ENCODE measurements around the gene SARS2. TPM values are rescaled to one million over a fixed set of nuclear protein-coding genes. Genes with fewer than 3 reads are reported as not detected.
A peak's percentile ranks its signal among the peaks of the same experiment; 100 is the strongest.

SARS2 gene
- total RNA-seq, 2 donors from 2014 or later = 21.1 to 30.1 TPM

GRCh38 chr19:38869836-38870607, 60.5 kb downstream of the SARS2 start:
- Mint-ChIP-seq H3K27me3 (ENCODE audit: low read depth) (no peaks in the 10 kb centered on the region), H3K36me3 (ENCODE audit: insufficient read depth in 2 of 2) (peaks cover 0 to 10% of the 10 kb centered on the region in 2 donors), H3K9me3 (no peaks in the 10 kb centered on the region), H3K4me3 (peak overlapping the region; percentile 87 to 93), H3K4me1 (ENCODE audit: low read depth) (peaks cover 50% of the 10 kb centered on the region), H3K27ac (no peak overlapping the region)
- DNase-seq = peak; percentile 95
- ATAC-seq (replicated peaks in 1 of 2) = peak; percentile 91 to 92

DNA sequence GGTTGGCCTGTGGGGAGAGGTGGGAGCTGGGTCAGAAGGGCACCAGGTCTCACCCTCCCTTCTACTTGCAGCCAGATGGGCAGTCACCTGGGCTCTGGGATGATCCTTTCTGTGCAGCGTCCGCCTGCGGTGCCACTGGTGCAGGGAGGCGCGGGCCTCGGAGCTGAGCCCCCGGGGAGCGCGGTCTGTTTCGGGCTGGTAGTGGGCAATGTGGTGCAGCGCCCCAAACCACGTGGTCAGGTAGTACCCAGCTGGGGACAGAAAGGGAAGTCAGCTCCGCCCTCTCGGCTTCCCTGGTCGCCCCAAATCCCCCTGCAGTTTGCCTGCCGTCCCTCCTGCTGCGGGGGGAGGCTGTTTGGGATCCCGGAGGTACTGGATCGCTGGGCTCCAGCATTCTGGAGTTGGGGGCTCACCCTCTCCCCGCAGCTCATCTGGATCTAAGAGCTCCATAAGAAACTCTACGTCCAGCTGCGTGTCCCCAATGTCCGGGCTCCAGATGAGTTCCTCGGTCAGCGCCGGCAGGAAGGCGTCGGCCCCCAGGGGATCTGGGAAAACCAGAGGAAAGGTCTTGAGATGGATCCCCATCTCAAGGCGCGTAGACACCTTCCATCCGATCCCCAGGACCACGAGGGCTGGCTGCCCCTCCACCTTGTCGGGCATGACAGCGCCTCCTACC, 61.3 kb downstream of the SARS2 start:
- peaks cover 58% of the 10 kb centered on the region for H3K4me1 Mint-ChIP-seq (ENCODE audit: low read depth)

GRCh38 chr19:38868551-38868950, 62.0 kb downstream of the SARS2 start:
- ATAC-seq (replicated peaks in 1 of 2) = no peak
- peaks cover 3 to 11% of the 10 kb centered on the region in 2 donors for H3K36me3 Mint-ChIP-seq (ENCODE audit: insufficient read depth in 2 of 2)
- H3K27ac Mint-ChIP-seq = no peak overlapping the region
- no peaks in the 10 kb centered on the region for H3K27me3 Mint-ChIP-seq (ENCODE audit: low read depth)
- peak overlapping the region; percentile 87 to 93 for H3K4me3 Mint-ChIP-seq
- peaks cover 59% of the 10 kb centered on the region for H3K4me1 Mint-ChIP-seq (ENCODE audit: low read depth)
- peaks cover 0 to 2% of the 10 kb centered on the region in 2 donors for H3K9me3 Mint-ChIP-seq
- DNase-seq = no peak

More for the DNA sequence above, 61.3 kb downstream of the SARS2 start:
- Mint-ChIP-seq H3K36me3 (ENCODE audit: insufficient read depth in 2 of 2) (peaks cover 3 to 11% of the 10 kb centered on the region in 2 donors), H3K27ac (peak overlapping the region; percentile 40), H3K27me3 (ENCODE audit: low read depth) (no peaks in the 10 kb centered on the region), H3K9me3 (peaks cover 0 to under 1% of the 10 kb centered on the region in 2 donors), H3K4me3 (peak overlapping the region; percentile 87 to 93)
- ATAC-seq (replicated peaks in 1 of 2) = peak; percentile 20 to 23
- DNase-seq = peak; percentile 45 to 53

DNA sequence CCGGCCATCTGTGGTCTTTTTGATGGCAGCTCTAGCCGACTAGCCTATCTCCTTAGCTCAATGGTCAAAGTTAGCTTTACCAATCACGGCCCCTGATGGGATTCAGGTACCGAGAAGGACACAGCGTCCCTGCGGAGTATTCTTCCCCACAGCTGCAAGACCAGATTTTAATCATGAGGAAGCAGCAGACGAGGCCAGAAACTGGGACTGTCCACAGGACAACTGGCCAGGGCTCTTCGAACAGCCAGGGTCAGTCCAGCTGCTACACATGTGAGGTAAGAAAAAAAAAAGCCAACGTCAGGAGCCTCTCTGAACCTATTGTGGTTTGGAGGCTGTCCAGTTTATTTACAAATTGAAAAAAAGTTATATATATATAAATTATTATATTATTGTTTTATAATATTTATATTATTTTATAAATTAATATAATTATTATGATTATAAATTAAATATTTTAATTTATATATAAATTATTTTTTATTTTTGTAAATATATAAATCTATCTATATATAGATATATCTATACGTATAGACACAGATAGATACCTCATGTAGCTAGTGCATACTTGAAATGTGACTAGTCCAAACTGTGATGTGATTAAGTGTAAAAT, 63.3 kb downstream of the SARS2 start:
- Mint-ChIP-seq H3K27ac (no peak overlapping the region), H3K36me3 (ENCODE audit: insufficient read depth in 2 of 2) (peaks cover 3 to 8% of the 10 kb centered on the region in 2 donors), H3K4me3 (no peak overlapping the region), H3K9me3 (peaks cover 0 to 2% of the 10 kb centered on the region in 2 donors), H3K27me3 (ENCODE audit: low read depth) (no peaks in the 10 kb centered on the region), H3K4me1 (ENCODE audit: low read depth) (peaks cover 59% of the 10 kb centered on the region)
- DNase-seq = no peak
- ATAC-seq (replicated peaks in 1 of 2) = no peak

Other genes starting within 250 kb of the SARS2 start
- 10 to 100 TPM in 1 of 2 donors, 1 to 10 TPM in 1; 8.3 to 15.2 TPM for gene CAPN12, start 186.3 kb downstream of the SARS2 start, total RNA-seq
- not detected for gene LGALS7, start 157.2 kb downstream of the SARS2 start, total RNA-seq
- not detected for gene LGALS7B, start 141.6 kb downstream of the SARS2 start, total RNA-seq
- gene LGALS4, start 117.8 kb downstream of the SARS2 start, total RNA-seq = 1 to 10 TPM; 2.3 to 4.1 TPM
- gene ECH1, start 99.0 kb downstream of the SARS2 start, total RNA-seq = 100 to 1,000 TPM; 183 to 210 TPM
- 100 to 1,000 TPM; 427 to 457 TPM for gene HNRNPL, start 80.8 kb downstream of the SARS2 start, total RNA-seq
- gene RINL, start 52.5 kb downstream of the SARS2 start, total RNA-seq = 100 to 1,000 TPM; 122 to 151 TPM
- gene SIRT2, start 31.1 kb downstream of the SARS2 start, total RNA-seq = 10 to 100 TPM; 38.2 to 40.7 TPM
- gene NFKBIB, start 30.8 kb downstream of the SARS2 start, total RNA-seq = 10 to 100 TPM; 86.5 to 89.1 TPM
- under 1 TPM; 0.69 to 0.70 TPM for gene CCER2, start 18.6 kb downstream of the SARS2 start, total RNA-seq
- gene MRPS12, start 181 bp upstream of the SARS2 start, total RNA-seq = 10 to 100 TPM; 54.8 to 57.9 TPM
- gene FBXO17, start 45.0 kb upstream of the SARS2 start, total RNA-seq = not detected
- gene FBXO27, start 101.8 kb upstream of the SARS2 start, total RNA-seq = 1 to 10 TPM in 1 of 2 donors, under 1 TPM in 1; 0.86 to 3.7 TPM
- gene ACP7, start 153.6 kb upstream of the SARS2 start, total RNA-seq = not detected
- 10 to 100 TPM; 12.9 to 17.0 TPM for gene PAK4, start 195.0 kb upstream of the SARS2 start, total RNA-seq